ENCODE measurements around the gene EIF4G1.
A peak's percentile ranks its signal among the peaks of the same experiment; 100 is the strongest.

EIF4G1 gene

DNA sequence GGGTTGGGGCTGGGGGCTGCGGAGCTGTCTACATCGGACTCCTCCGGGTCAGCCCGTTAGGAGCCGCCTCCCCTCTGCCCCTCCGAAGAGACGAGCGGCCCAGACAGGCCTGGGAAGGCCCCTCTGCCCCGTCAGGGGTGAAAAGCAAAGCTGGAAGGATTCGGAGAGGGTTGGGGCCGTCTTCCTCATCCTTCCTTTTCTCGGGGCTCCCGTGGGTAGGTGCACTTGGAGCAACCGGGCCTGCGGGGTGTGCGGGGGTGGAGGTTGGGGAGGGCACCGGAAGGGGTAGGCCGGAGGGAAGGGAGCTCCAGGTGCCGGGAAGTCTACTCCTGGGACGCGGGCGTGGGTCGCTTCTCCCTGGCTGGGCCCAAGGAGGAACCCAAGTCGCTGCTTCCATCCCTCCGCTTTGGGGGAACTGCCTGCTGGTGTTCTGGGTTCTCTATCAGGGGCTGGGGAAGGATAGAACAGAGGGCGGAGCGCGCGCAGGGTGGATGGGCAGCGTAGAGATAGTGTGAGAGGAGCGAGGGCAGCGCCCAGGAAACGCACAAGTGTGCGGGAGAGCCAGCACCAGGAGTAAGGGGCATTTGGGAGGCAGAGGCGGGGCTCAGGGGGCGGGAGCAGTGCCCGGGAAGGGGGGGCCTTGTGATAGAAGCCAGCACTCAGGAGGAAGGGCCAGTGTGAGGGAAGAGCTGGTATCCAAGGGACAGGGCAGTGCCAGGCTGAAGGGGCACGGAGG, 47.7 kb downstream of the EIF4G1 start:
- peak; percentile 71 for DNase-seq (ENCODE audit: low spot score)
- FAIRE-seq = peak; percentile 40

- peak; percentile 97 for FAIRE-seq
- peak; percentile 98 for DNase-seq (ENCODE audit: low spot score)
Measured at GRCh38 chr3:184362668-184363546, 48.5 kb downstream of the EIF4G1 start.

DNA sequence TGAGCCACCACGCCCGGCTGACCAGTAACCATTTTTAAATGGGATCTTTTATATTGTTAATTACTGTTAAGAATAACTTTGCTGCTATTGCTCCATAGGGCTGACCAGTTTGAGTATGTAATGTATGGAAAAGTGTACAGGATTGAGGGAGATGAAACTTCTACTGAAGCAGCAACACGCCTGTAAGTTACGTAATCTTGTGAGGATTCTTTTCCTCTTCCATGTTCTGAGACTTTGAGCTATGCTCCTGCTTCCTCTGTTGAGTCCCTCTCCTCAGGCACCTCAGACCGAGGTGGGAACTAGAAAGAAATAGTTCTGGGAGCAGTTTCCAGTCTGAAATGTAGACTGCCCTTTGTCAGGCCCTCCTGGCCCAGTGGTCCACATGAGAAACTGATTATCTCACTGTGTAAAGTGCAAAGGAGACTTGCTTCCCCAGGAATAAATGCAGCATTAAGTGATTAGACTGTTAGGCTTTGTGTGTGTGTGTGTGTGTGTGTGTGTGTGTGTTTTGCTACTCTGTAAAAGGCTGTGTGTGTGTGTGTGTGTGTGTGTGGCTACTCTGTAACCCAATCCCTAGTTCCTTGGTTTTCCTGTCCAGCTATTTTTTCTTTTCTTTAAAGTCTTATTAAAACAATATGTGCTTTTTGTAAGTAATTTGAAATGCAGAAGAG, 52.3 kb downstream of the EIF4G1 start:
- no peak for FAIRE-seq
- no peak for DNase-seq (ENCODE audit: low spot score)

DNA sequence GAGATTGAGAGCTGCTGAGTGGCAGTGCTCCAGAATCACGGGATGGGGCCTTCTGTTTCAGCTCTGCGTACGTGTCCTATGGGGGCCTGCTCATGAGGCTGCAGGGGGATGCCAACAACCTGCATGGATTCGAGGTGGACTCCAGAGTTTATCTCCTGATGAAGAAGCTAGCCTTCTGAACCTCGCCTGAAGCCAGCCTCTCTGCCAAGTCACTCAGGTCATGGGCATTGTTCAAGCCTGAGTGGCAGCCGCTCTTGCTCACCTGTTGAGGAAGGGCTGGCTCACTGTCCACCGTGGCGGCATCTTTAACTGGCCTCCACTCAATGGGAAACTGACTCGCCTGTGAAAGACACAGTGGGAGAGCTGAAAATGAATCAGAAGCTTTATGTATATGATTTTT, 53.7 kb downstream of the EIF4G1 start:
- FAIRE-seq (no peak), DNase-seq (ENCODE audit: low spot score) (no peak)

- FAIRE-seq (no peak), DNase-seq (ENCODE audit: low spot score) (no peak)
Measured at GRCh38 chr3:184368586-184369183, 54.3 kb downstream of the EIF4G1 start.

GRCh38 chr3:184371570-184372018, 57.2 kb downstream of the EIF4G1 start:
- FAIRE-seq (no peak), DNase-seq (ENCODE audit: low spot score) (peak; percentile 89)

- FAIRE-seq (no peak), DNase-seq (ENCODE audit: low spot score) (no peak)
Measured at GRCh38 chr3:184372296-184372821, 58.0 kb downstream of the EIF4G1 start.

- FAIRE-seq = no peak
- DNase-seq (ENCODE audit: low spot score) = no peak
Measured at GRCh38 chr3:184372911-184373310, 58.5 kb downstream of the EIF4G1 start.

GRCh38 chr3:184373422-184373821, 59.0 kb downstream of the EIF4G1 start:
- DNase-seq (ENCODE audit: low spot score) = no peak
- FAIRE-seq = no peak

DNA sequence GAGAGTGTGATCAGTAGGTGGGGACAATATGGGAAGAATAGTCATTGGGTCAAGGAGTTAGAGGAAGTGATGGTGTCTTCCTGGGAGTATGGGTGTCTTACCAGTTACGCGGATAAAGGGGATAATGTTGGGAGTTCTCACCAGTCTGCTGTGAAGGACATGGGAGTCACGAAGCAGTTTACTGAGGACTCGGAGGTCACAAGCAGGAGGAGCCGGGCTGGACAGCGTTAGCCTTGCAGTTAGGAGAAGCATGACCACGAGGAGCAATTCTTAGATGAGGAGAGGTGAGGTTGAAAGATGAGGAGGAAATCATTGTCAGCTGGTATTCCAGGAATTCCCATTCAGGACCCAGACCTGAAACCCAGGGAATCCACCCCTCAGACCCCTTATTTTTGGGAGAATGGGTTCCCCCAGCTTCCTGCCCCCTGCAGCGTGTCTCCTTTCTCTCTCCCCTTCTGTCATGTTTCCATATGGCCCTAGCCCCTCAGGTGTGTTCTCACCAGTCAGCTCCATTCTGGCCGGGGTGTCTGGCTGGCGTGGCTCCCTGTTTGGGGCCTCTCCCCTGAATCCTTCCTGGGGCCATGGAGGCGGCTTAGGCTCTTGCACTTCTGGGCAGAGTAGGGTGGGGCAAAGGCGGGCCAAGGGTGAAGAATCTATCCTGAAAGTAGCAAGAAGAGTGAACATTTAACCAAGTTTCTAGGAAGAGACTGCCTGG, 61.5 kb downstream of the EIF4G1 start:
- DNase-seq (ENCODE audit: low spot score) = no peak
- FAIRE-seq = peak; percentile 5

DNA sequence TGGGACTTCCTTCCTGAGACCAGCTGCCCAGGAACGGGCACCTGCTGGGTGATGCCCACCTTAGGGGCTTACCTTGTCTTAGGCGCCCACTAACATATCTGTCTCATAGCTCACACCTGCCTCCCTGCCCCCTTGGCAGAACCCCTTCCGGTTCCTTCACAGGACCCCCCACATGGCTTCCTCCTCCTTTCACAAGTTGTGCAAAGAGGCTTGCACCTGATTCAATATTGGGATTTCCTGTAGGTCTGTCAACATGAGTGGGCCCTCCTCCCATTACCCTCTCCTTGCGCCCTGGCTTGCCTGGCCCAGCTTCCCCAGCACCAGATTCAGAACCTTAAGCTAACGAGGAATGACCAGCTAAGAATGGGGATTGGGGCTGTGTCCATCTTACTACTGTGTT, 63.0 kb downstream of the EIF4G1 start:
- no peak for DNase-seq (ENCODE audit: low spot score)
- FAIRE-seq = no peak

DNA sequence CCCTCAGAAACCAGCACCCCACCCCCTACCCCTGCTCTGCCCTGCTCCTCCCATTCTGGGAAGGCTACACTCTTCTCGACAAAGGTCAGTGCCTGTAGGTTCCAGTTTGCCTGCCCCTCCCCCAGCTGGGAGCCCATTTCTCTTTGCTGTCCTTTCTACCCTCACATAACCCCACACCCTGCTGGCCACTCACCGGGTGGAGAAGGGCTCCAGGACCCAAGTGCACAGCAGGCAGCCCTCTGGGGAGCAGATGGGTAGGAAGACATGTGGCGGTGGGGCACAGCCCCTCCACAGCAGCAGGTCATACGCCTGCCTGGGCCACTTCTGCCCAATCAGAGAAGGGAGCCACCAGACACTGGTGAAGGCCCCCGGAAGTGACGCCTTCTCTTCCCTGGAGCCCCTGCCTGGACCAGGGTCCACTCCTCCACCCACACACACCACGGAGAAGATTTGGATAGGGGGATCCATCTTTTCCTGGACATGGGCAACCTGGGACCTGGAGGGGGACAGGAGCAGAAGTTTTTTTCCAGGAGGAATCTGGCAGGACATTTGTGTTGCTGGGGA, 63.6 kb downstream of the EIF4G1 start, which contains the start of gene THPO:
THPO (minus strand) TSS at position 326 of the 564 bp plus-strand sequence. CDS start 1,948 bp downstream, outside the sequence.
- DNase-seq (ENCODE audit: low spot score) (no peak), FAIRE-seq (peak; percentile 55)

- DNase-seq (ENCODE audit: low spot score) = no peak
Measured at GRCh38 chr3:184378651-184379357, 64.4 kb downstream of the EIF4G1 start.

DNA sequence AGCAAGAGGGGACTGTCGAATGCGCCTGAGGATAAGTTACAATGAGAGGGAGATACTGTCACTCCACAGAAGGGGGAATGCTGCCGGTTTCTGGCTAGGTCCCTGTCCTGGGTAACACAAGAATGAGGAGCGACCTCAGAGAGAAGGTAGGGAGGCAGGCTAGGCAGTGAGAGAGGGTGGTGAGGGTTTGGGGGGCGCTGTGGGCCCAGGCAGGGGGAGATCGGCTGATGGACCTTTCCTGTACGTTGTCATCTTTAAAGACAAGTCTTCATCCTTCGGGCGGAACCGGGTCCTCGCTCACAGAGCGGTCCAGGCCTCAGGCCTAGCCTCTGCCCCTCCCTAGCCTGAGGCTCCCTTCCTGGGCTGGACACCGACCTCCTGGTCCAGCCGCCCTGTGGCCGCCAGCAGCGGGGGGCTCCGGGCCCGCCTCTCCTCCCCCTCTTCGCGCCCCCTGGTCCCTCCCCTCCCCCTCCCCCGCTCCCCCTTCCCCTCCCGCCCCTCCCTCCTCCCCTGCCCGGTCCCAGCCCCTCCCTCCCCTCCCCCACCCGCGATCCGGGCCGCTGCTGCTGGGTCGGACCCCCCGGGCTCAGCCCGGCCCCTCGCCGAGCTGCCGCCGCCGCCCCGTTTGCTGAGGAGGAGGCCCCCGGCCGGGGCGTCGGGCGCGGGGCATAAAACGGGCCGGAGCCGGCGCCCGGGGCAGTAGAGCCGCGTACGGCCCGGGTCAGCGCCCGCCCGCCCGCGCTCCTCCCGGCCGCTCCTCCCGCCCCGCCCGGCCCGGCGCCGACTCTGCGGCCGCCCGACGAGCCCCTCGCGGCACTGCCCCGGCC, 65.2 kb downstream of the EIF4G1 start, which contains the start of gene CHRD:
CHRD (plus strand) TSS at position 697 of the 827 bp plus-strand sequence. CDS start 265 bp downstream, outside the sequence.
- DNase-seq (ENCODE audit: low spot score) (no peak), FAIRE-seq (no peak)

More at GRCh38 chr3:184378651-184379357, 64.4 kb downstream of the EIF4G1 start:
- FAIRE-seq = no peak

DNA sequence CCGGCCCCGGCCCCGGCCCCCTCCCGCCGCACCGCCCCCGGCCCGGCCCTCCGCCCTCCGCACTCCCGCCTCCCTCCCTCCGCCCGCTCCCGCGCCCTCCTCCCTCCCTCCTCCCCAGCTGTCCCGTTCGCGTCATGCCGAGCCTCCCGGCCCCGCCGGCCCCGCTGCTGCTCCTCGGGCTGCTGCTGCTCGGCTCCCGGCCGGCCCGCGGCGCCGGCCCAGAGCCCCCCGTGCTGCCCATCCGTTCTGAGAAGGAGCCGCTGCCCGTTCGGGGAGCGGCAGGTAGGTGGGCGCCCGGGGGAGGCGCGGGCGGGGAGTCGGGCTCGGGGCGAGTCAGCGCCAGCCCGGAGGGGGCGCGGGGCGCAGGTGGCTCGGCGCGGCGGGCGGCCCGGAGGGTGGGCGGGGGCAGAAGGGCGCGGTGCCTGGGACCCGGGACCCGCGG, 65.8 kb downstream of the EIF4G1 start:
- DNase-seq (ENCODE audit: low spot score) (peak; percentile 84), FAIRE-seq (peak; percentile 76)

DNA sequence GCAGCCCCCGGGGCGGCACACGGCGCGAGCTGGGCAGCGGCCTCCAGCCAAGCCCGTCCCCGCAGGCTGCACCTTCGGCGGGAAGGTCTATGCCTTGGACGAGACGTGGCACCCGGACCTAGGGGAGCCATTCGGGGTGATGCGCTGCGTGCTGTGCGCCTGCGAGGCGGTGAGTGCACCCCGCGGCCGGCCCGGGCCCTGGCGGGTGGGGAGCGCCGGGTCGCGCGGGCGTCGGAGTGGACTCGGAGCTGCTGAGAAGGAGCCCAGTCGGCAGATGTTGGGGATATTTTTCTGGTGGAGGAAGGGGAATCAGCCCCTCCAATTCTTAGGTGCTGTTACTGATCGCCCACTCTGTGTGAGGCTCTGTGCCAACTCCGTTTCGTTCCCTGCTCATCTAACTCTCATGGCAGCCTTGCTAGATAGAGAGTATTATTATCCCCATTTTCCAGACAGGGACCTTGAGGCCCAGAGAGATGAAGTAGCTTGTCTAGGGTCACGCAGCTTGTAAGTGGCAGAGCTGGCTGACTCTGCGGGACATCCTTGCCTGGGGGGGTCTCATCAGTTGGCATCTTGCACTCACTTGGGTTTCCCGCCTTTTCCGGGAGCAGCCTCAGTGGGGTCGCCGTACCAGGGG, 66.3 kb downstream of the EIF4G1 start:
- FAIRE-seq = peak; percentile 9
- DNase-seq (ENCODE audit: low spot score) = no peak

DNA sequence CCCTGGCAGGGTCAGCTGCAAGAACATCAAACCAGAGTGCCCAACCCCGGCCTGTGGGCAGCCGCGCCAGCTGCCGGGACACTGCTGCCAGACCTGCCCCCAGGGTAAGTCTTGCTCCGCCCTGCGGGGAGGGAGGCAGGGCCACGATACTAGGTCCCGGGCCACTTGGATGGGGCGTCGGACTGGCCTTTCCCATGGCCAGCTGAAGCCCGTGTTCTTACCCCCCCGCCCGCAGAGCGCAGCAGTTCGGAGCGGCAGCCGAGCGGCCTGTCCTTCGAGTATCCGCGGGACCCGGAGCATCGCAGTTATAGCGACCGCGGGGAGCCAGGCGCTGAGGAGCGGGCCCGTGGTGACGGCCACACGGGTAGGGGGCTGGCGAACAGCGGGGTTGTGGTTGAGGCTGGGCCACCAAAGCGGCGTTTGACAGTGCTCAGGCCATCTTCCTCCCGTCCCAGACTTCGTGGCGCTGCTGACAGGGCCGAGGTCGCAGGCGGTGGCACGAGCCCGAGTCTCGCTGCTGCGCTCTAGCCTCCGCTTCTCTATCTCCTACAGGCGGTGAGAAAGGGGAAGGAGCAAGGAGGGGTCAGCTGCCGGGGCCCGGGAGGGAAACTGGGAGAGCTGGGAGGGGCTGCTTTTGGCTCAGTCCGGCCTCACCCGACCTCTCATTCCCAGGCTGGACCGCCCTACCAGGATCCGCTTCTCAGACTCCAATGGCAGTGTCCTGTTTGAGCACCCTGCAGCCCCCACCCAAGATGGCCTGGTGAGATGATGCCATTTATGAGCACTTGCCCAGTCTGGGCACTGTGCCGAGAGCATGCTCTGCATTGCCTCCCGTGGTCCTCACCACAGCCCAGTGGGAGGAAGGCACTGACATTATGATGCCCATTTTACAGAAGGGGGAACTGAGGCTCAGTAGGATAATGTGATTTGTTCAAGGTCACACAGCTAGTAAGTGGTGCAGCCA, 67.1 kb downstream of the EIF4G1 start:
- DNase-seq (ENCODE audit: low spot score) = no peak

More for the DNA sequence above, 67.1 kb downstream of the EIF4G1 start:
- FAIRE-seq = no peak
